Left ventricle myocardium inferior (tissue), 1 donor: ENCODE results near the gene BOD1. TPM values are rescaled to one million over a fixed set of nuclear protein-coding genes. Genes with fewer than 3 reads are reported as not detected.
A peak's percentile ranks its signal among the peaks of the same experiment; 100 is the strongest.
"Not testable (repeated sequence)": the region's sequence is repeated elsewhere in the genome, so short reads cannot be mapped to it uniquely, and the experiment has no call there.

ENCODE experiments used
- DNase-seq: peaks from one replicate; pipeline ENCODE4 v3.0.0-alpha.2; 2020
- H3K27ac ChIP-seq: fragments of 200-600 bp; replicated peaks from 2 replicates; pipeline ENCODE4 v1.8.0; 2021
- H3K27me3 ChIP-seq: fragments of 200-600 bp; 2 replicates; pipeline ENCODE4 v1.8.0; 2021; ENCODE audit warnings: low read depth
- H3K36me3 ChIP-seq: fragments of 200-600 bp; 2 replicates; pipeline ENCODE4 v1.8.0; 2021
- H3K4me1 ChIP-seq: fragments of 200-600 bp; 2 replicates; pipeline ENCODE4 v1.8.0; 2021
- H3K4me3 ChIP-seq: fragments of 200-600 bp; 2 replicates; pipeline ENCODE4 v1.8.0; 2021; ENCODE audit warnings: mild to moderate bottlenecking, moderate library complexity
- H3K9me3 ChIP-seq: fragments of 200-600 bp; replicated peaks from 2 replicates; pipeline ENCODE4 v1.8.0; 2021
- CTCF ChIP-seq: fragments of 200-600 bp; IDR thresholded peaks from 2 replicates; pipeline ENCODE4 v1.8.0; 2021; ENCODE audit warnings: antibody characterized with exemption, mild to moderate bottlenecking, borderline replicate concordance
- intact Hi-C: fragments of 100-400 bp; cut with micrococcal nuclease; formaldehyde crosslinking; loops from one replicate; pipeline ENCODE4 v1.11.0; 2022
- total RNA-seq: library from RNA; stranded (reverse); fragmentation: NEBNext Ultra II Directional; extraction: Animal tissue kit (Norgen Biotek cat#: 25700); gene quantifications from one replicate; pipeline ENCODE4 v1.2.1, GENCODE V29; 2021
- donor health status: DM: no; HTN: yes; CAD: no; lungs with severe emphysema.

The BOD1 gene
- total RNA-seq, 1 donor from 2014 or later = 48.7 TPM

GRCh38 chr5:173591056-173591514, 25.4 kb downstream of the BOD1 start:
- intact Hi-C loops = no loop called here
- DNase-seq = peak; percentile 48

GRCh38 chr5:173590436-173591055, 25.9 kb downstream of the BOD1 start:
- peak overlapping the region; percentile 25 for H3K4me3 ChIP-seq
- no peak for TF ChIP-seq CTCF

More at GRCh38 chr5:173591056-173591514, 25.4 kb downstream of the BOD1 start:
- Histone ChIP-seq H3K4me1 (peaks cover 8% of the 10 kb centered on the region), H3K4me3 (peak overlapping the region; percentile 25), H3K27ac (peak overlapping the region; percentile 58), H3K9me3 (peaks cover 43% of the 10 kb centered on the region), H3K27me3 (no peaks in the 10 kb centered on the region), H3K36me3 (peaks cover 12% of the 10 kb centered on the region)
- TF ChIP-seq CTCF = no peak

GRCh38 chr5:173586133-173586532, 30.3 kb downstream of the BOD1 start:
- H3K36me3 ChIP-seq, H3K27ac ChIP-seq, intact Hi-C loops, H3K4me3 ChIP-seq, H3K27me3 ChIP-seq, DNase-seq: not testable (repeated sequence)
- Histone ChIP-seq H3K4me1 (peaks cover 24% of the 10 kb centered on the region), H3K9me3 (peaks cover 20% of the 10 kb centered on the region)

More at GRCh38 chr5:173590436-173591055, 25.9 kb downstream of the BOD1 start:
- peak overlapping the region; percentile 58 for H3K27ac ChIP-seq
- no peaks in the 10 kb centered on the region for H3K27me3 ChIP-seq
- intact Hi-C loops = no loop called here
- no peak for DNase-seq
- H3K36me3 ChIP-seq = peaks cover 12% of the 10 kb centered on the region
- H3K9me3 ChIP-seq = peaks cover 46% of the 10 kb centered on the region
- peaks cover 6% of the 10 kb centered on the region for H3K4me1 ChIP-seq

GRCh38 chr5:173583346-173583745, 33.1 kb downstream of the BOD1 start:
- peaks cover 32% of the 10 kb centered on the region for H3K9me3 ChIP-seq
- no peaks in the 10 kb centered on the region for H3K36me3 ChIP-seq
- intact Hi-C loops = no loop called here
- DNase-seq = no peak
- no peaks in the 10 kb centered on the region for H3K27me3 ChIP-seq
- peak overlapping the region; percentile 47 for H3K27ac ChIP-seq
- no peak for TF ChIP-seq CTCF
- H3K4me1 ChIP-seq = peaks cover 24% of the 10 kb centered on the region
- no peak overlapping the region for H3K4me3 ChIP-seq

- Histone ChIP-seq H3K36me3 (no peaks in the 10 kb centered on the region), H3K4me1 (peaks cover 24% of the 10 kb centered on the region), H3K27ac (peak overlapping the region; percentile 47), H3K4me3 (no peak overlapping the region), H3K9me3 (peaks cover 33% of the 10 kb centered on the region), H3K27me3 (no peaks in the 10 kb centered on the region)
- DNase-seq = no peak
- intact Hi-C loops = no loop called here
- TF ChIP-seq CTCF = no peak
These were observed 34.0 kb downstream of the BOD1 start for GRCh38 chr5:173582216-173583111.
